CD4-positive, alpha-beta T cell treated with Interleukin-1 beta for 1 hour (primary cell): ENCODE results near the gene CSH1.
"Not testable (repeated sequence)": the region's sequence is repeated elsewhere in the genome, so short reads cannot be mapped to it uniquely, and the experiment has no call there.

Source experiments
- DNase-seq, 2 donors: peaks; one replicate each; pipeline ENCODE4 v3.0.0-alpha.2; 2020 to 2022

CSH1 gene

GRCh38 chr17:63898899-63899798 lies 2.8 kb upstream of the CSH1 start:
- DNase-seq: peak in 1 of 2 donors; percentile 33

GRCh38 chr17:63894821-63895220 lies 1.6 kb downstream of the CSH1 start:
- not testable (repeated sequence) for DNase-seq

GRCh38 chr17:63894021-63894420 lies 2.4 kb downstream of the CSH1 start:
- not testable (repeated sequence) for DNase-seq

- not testable (repeated sequence) for DNase-seq
Measured at GRCh38 chr17:63892316-63893037, 3.9 kb downstream of the CSH1 start.

- peak; percentile 11 to 33 for DNase-seq
Measured at GRCh38 chr17:63889026-63889848, 7.1 kb downstream of the CSH1 start.

GRCh38 chr17:63885119-63885518 lies 11.3 kb downstream of the CSH1 start:
- DNase-seq: not testable (repeated sequence)

GRCh38 chr17:63882626-63883126 lies 13.7 kb downstream of the CSH1 start:
- DNase-seq: not testable (repeated sequence)

GRCh38 chr17:63881935-63882601 lies 14.3 kb downstream of the CSH1 start, which contains the start of gene GH2:
TSS of gene GH2 (minus strand) at chr17:63881944. CDS start at chr17:63881801, 143 bp downstream.
- DNase-seq: peak; percentile 55 to 68

GRCh38 chr17:63881337-63881736 lies 15.0 kb downstream of the CSH1 start:
- DNase-seq: not testable (repeated sequence)

GRCh38 chr17:63880706-63881105 lies 15.7 kb downstream of the CSH1 start:
- DNase-seq: no peak

GRCh38 chr17:63878413-63878812 lies 18.0 kb downstream of the CSH1 start:
- not testable (repeated sequence) for DNase-seq

GRCh38 chr17:63874693-63875092 lies 21.7 kb downstream of the CSH1 start:
- DNase-seq: not testable (repeated sequence)

GRCh38 chr17:63874061-63874626 lies 22.2 kb downstream of the CSH1 start:
- not testable (repeated sequence) for DNase-seq

- not testable (repeated sequence) for DNase-seq
Measured at GRCh38 chr17:63873577-63873976, 22.8 kb downstream of the CSH1 start, which contains the start of gene CSH2. TSS of gene CSH2 (minus strand) at chr17:63873677. CDS start at chr17:63873614, 63 bp downstream.

- not testable (repeated sequence) for DNase-seq
Measured at GRCh38 chr17:63871646-63872365, 24.6 kb downstream of the CSH1 start.

- not testable (repeated sequence) for DNase-seq
Measured at GRCh38 chr17:63870292-63870665, 26.1 kb downstream of the CSH1 start.

- DNase-seq: not testable (repeated sequence)
Measured at GRCh38 chr17:63869491-63870291, 26.7 kb downstream of the CSH1 start.

GRCh38 chr17:63866625-63867024 lies 29.7 kb downstream of the CSH1 start:
- not testable (repeated sequence) for DNase-seq

GRCh38 chr17:63859257-63859656 lies 37.1 kb downstream of the CSH1 start:
- DNase-seq: no peak

- not testable (repeated sequence) for DNase-seq
Measured at GRCh38 chr17:63856425-63856824, 39.9 kb downstream of the CSH1 start.
